ENCODE data around the gene TMEM178B. TPM values are rescaled to one million over a fixed set of nuclear protein-coding genes. Genes with fewer than 3 reads are reported as not detected.

TMEM178B gene
- polyA plus RNA-seq, 1 of the 3 experiments (the other 2 are of a cell fraction), result 0.20 TPM

DNA sequence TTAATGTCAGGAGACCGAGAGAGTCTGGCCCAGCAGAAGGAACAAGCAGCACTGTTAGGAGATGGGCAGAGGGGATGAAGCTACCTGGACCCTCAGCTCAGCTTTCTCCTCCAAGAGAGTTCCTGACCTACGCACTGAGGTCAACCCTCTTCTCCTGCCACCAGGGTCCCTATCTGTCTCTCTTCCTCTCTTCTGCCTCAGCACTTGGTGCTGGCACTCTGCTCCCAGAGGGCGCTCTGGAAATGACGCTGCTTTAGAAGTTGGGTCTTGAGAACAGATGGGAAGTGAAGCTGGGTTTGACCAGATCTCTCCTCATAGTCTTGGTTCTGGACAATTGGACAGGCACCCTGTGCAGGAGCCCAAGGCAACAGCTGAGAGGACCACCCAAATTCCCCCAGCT, 261.3 kb downstream of the TMEM178B start:
- no peak overlapping the region for H3K9ac ChIP-seq
- CTCF ChIA-PET, result interaction anchor here (1.3 kb wide), 1 partner anchor 199 kb away, joined by 6 read pairs; no protein-coding TSS in a partner anchor
- H3K4me2 ChIP-seq, result no peak overlapping the region
- no peak for DNase-seq
- no peak overlapping the region for H3K4me3 ChIP-seq (ENCODE audit: low read depth in 2 of 2, low read length in 1 of 2)
- H2AFZ ChIP-seq (ENCODE audit: low read depth), result no peak overlapping the region
- no peak for TF ChIP-seq JUND (IDR thresholded peaks at IDR 0.05)
- no peaks in the 10 kb centered on the region for H4K20me1 ChIP-seq (ENCODE audit: insufficient read depth)
- POLR2A ChIA-PET, result no interaction called here
- H3K27ac ChIP-seq (ENCODE audit: low read depth in 2 of 2, low read length in 1 of 2), result no peak overlapping the region
- H3K79me2 ChIP-seq (ENCODE audit: insufficient read depth), result no peaks in the 10 kb centered on the region
- WGBS (ENCODE audit: low lambda C conversion rate), result 35% methylated on average over 4 of the region's 4 CpGs
- H3K27me3 ChIP-seq (ENCODE audit: insufficient read depth), result no peaks in the 10 kb centered on the region
- peaks cover 0 to 3% of the 10 kb centered on the region in 2 experiments; a peak in 1 of 4 replicates for H3K4me1 ChIP-seq (ENCODE audit: control insufficient read depth in 1 of 2, insufficient read depth in 2 of 2, low read depth in 1 of 2, low read length in 1 of 2)
- no peaks in the 10 kb centered on the region; the same call in 1 of the 2 replicates for H3K9me3 ChIP-seq
- H3K36me3 ChIP-seq (replicated peaks in 1 of 2; ENCODE audit: control insufficient read depth in 1 of 2, insufficient read depth in 2 of 2, low read length in 1 of 2), result no peaks in the 10 kb centered on the region
- no peaks in the 10 kb centered on the region for H3F3A ChIP-seq (replicated peaks; ENCODE audit: insufficient read depth)
- H3K9me2 ChIP-seq, result no peaks in the 10 kb centered on the region

GRCh38 chr7:141339603-141340002, 265.7 kb downstream of the TMEM178B start:
- no peaks in the 10 kb centered on the region for H3K79me2 ChIP-seq (ENCODE audit: insufficient read depth)
- no peak overlapping the region for H3K27ac ChIP-seq (ENCODE audit: low read depth in 2 of 2, low read length in 1 of 2)
- DNase-seq, result peak; percentile 30
- no peak overlapping the region for H3K4me3 ChIP-seq (ENCODE audit: low read depth in 2 of 2, low read length in 1 of 2)
- TF ChIP-seq NFIC (IDR thresholded peaks at IDR 0.05; ENCODE audit: borderline replicate concordance) (no peak), GABPA (IDR thresholded peaks at IDR 0.05; ENCODE audit: low read depth) (no peak), TEAD4 (IDR thresholded peaks at IDR 0.05; ENCODE audit: borderline replicate concordance, insufficient read depth) (no peak), USF1 (IDR thresholded peaks at IDR 0.05; ENCODE audit: borderline replicate concordance, low read depth) (no peak), JUND (IDR thresholded peaks at IDR 0.05) (no peak), FOSL2 (IDR thresholded peaks at IDR 0.05; ENCODE audit: borderline replicate concordance, low read depth) (no peak), SIN3A (IDR thresholded peaks at IDR 0.05; ENCODE audit: borderline replicate concordance, low read depth, low read length) (no peak), CHD2 (IDR thresholded peaks at IDR 0.05; ENCODE audit: low read length, partially characterized antibody) (no peak), ELF1 (IDR thresholded peaks at IDR 0.05) (no peak), RFX5 (IDR thresholded peaks at IDR 0.05; ENCODE audit: low read length) (no peak), TAF1 (IDR thresholded peaks at IDR 0.05; ENCODE audit: borderline replicate concordance, low read depth, low read length) (no peak), SMC3 (IDR thresholded peaks at IDR 0.05; ENCODE audit: low read depth, low read length) (no peak), RXRA (IDR thresholded peaks at IDR 0.05; ENCODE audit: borderline replicate concordance, low read depth) (no peak)
- TF ChIP-seq, protein P1, sequence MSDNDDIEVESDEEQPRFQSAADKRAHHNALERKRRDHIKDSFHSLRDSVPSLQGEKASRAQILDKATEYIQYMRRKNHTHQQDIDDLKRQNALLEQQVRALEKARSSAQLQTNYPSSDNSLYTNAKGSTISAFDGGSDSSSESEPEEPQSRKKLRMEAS (IDR thresholded peaks at IDR 0.05; ENCODE audit: low read depth), result no peak
- H3K36me3 ChIP-seq (replicated peaks in 1 of 2; ENCODE audit: control insufficient read depth in 1 of 2, insufficient read depth in 2 of 2, low read length in 1 of 2), result no peaks in the 10 kb centered on the region
- no peaks in the 10 kb centered on the region for H4K20me1 ChIP-seq (ENCODE audit: insufficient read depth)
- H3F3A ChIP-seq (replicated peaks; ENCODE audit: insufficient read depth), result no peaks in the 10 kb centered on the region
- no peaks in the 10 kb centered on the region for H3K9me2 ChIP-seq
- no peak overlapping the region for H3K4me2 ChIP-seq
- ChIA-PET CTCF (interaction anchor here (0.6 kb wide), 1 partner anchor 17 kb away, joined by 3 read pairs; no protein-coding TSS in a partner anchor), POLR2A (no interaction called here)
- no peak overlapping the region for H3K9ac ChIP-seq
- H3K4me1 ChIP-seq (ENCODE audit: control insufficient read depth in 1 of 2, insufficient read depth in 2 of 2, low read depth in 1 of 2, low read length in 1 of 2), result peaks cover 0 to 3% of the 10 kb centered on the region in 2 experiments; a peak in 1 of 4 replicates
- no peaks in the 10 kb centered on the region; the same call in 1 of the 2 replicates for H3K9me3 ChIP-seq
- H2AFZ ChIP-seq (ENCODE audit: low read depth), result no peak overlapping the region
- no peaks in the 10 kb centered on the region for H3K27me3 ChIP-seq (ENCODE audit: insufficient read depth)
- 7% methylated on average over 1 of the region's 1 CpG for WGBS (ENCODE audit: low lambda C conversion rate)

Data from SK-N-SH (cell line).